Measurements from ENCODE around the gene EFNA2. TPM values are rescaled to one million over a fixed set of nuclear protein-coding genes. Genes with fewer than 3 reads are reported as not detected.
"Not testable (repeated sequence)": the region's sequence is repeated elsewhere in the genome, so short reads cannot be mapped to it uniquely, and the experiment has no call there.

EFNA2 gene
- total RNA-seq, 1 donor from 2014 or later: not detected

GRCh38 chr19:1316466-1316865, 30.8 kb downstream of the EFNA2 start:
- Histone ChIP-seq H3K9me3 (no peaks in the 10 kb centered on the region), H3K4me1 (no peaks in the 10 kb centered on the region), H3K36me3 (no peaks in the 10 kb centered on the region), H3K4me3 (no peak overlapping the region), H3K27me3 (peaks cover 73% of the 10 kb centered on the region), H3K27ac (no peak overlapping the region)
- TF ChIP-seq, protein P1, sequence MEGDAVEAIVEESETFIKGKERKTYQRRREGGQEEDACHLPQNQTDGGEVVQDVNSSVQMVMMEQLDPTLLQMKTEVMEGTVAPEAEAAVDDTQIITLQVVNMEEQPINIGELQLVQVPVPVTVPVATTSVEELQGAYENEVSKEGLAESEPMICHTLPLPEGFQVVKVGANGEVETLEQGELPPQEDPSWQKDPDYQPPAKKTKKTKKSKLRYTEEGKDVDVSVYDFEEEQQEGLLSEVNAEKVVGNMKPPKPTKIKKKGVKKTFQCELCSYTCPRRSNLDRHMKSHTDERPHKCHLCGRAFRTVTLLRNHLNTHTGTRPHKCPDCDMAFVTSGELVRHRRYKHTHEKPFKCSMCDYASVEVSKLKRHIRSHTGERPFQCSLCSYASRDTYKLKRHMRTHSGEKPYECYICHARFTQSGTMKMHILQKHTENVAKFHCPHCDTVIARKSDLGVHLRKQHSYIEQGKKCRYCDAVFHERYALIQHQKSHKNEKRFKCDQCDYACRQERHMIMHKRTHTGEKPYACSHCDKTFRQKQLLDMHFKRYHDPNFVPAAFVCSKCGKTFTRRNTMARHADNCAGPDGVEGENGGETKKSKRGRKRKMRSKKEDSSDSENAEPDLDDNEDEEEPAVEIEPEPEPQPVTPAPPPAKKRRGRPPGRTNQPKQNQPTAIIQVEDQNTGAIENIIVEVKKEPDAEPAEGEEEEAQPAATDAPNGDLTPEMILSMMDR (IDR thresholded peaks at IDR 0.05): no peak
- ATAC-seq (no peak), DNase-seq (no peak)
- intact Hi-C loops (cut with DNase I): no loop called here

- Histone ChIP-seq H3K36me3 (no peaks in the 10 kb centered on the region), H3K9me3 (no peaks in the 10 kb centered on the region), H3K4me1 (no peaks in the 10 kb centered on the region), H3K4me3 (no peak overlapping the region), H3K27ac (no peak overlapping the region), H3K27me3 (peaks cover 79% of the 10 kb centered on the region)
- DNase-seq (no peak), ATAC-seq (no peak)
- intact Hi-C loops (cut with DNase I): no loop called here
- TF ChIP-seq, protein P1 (IDR thresholded peaks at IDR 0.05): no peak
These were observed 31.8 kb downstream of the EFNA2 start for GRCh38 chr19:1317274-1318003.

DNA sequence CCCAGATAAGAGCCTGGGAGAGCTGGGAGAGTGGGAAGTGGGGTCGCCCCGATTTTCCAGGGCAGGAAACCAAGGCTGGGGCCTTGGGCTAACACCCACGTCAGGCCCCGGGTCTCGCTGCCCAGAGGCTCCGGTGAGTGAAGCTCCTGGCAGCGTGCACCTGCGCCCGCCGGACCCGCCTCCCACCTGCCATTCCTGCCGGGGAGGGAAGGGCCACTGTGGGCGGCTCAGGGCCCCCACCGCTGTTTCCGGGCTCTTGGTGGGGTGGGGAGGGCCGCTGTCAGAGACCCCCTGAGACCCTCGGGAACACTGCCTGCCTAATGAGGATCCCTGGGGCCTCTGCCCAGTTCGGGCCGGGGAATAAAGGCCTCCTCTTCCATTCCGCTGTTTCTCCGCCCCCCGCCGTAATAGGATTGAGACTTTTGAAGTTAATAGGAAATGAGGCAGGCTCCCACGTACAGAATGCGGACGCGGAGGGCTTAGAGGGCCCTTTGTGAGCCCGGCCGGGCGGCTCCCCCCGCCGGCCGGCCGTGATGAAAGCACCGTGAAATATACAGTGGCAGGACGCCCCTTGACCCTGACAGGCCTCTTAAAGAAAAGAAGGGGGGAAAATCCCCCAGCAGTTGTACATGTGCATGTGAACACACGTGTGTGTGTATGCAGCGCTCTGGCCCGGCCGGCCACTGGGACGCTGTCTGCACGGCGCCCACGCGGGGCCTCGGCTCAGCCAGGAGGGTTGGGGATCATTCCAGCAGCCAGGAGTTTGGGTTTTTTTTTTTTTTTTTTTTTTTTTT, 33.2 kb downstream of the EFNA2 start:
- peaks cover 75% of the 10 kb centered on the region for H3K27me3 ChIP-seq
- intact Hi-C loops (cut with DNase I): no loop called here
- no peak overlapping the region for H3K27ac ChIP-seq
- ATAC-seq (no peak), DNase-seq (no peak)
- no peaks in the 10 kb centered on the region for H3K4me1 ChIP-seq
- H3K9me3 ChIP-seq: no peaks in the 10 kb centered on the region
- no peak overlapping the region for H3K4me3 ChIP-seq
- no peaks in the 10 kb centered on the region for H3K36me3 ChIP-seq
- TF ChIP-seq, protein P1 (IDR thresholded peaks at IDR 0.05): no peak

- intact Hi-C loops (cut with DNase I); H3K4me1 ChIP-seq; H3K36me3 ChIP-seq; H3K9me3 ChIP-seq; H3K4me3 ChIP-seq; H3K27ac ChIP-seq; DNase-seq; ATAC-seq: not testable (repeated sequence)
- H3K27me3 ChIP-seq: peaks cover 75% of the 10 kb centered on the region
These were observed 34.6 kb downstream of the EFNA2 start for GRCh38 chr19:1320282-1320650.

DNA sequence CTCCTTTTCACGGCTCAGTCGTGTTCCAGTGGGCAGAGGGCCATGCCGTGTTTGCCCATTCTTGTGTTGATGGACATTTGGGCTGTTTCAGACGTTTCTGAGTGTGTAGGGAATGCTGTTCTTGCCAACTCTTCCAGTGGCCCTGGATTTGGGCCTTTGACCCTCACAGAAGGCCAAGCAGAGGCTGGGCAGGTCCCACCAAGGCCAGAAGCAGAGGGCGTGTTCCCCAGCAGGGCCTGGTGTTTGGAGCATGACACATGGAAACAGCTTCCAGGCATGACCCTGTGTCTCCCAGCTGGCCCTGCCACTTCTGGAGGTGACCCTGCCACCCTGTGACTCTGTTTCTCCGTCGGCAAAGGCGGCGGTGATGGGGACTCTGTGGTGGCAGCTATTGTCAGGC, 35.9 kb downstream of the EFNA2 start:
- H3K4me1 ChIP-seq: peaks cover 10% of the 10 kb centered on the region
- no peaks in the 10 kb centered on the region for H3K9me3 ChIP-seq
- intact Hi-C loops (cut with DNase I): no loop called here
- H3K27me3 ChIP-seq: peaks cover 70% of the 10 kb centered on the region
- no peaks in the 10 kb centered on the region for H3K36me3 ChIP-seq
- H3K4me3 ChIP-seq: no peak overlapping the region
- no peak overlapping the region for H3K27ac ChIP-seq
- TF ChIP-seq, protein P1 (IDR thresholded peaks at IDR 0.05): no peak
- ATAC-seq (no peak), DNase-seq (no peak)

All from upper lobe of right lung (tissue), 1 donor.